Fibroblast of lung (primary cell): ENCODE measurements around the gene SLC11A2.

Experiments used
- CTCF ChIP-seq, 2 donors: IDR thresholded peaks in 1 of 2; conservative IDR thresholded peaks in 1 of 2; 1 replicate in 1 of 2; 2 replicates in 1 of 2; pipeline ENCODE4 v1.5.1; 2011 to 2012; ENCODE audit warnings: low read length in 2 of 2, control low read depth in 1 of 2, inconsistent platforms in 1 of 2, low read depth in 1 of 2, mild to moderate bottlenecking in 1 of 2
- EZH2 ChIP-seq: IDR thresholded peaks from 2 replicates; pipeline ENCODE4 v1.5.1; 2012; ENCODE audit warnings: low read length, control low read depth, mild to moderate bottlenecking; ENCODE audit errors: missing control alignments

- TF ChIP-seq CTCF (conservative IDR thresholded peaks at IDR 0.05 in 1 of 2, IDR thresholded peaks at IDR 0.05 in 1 of 2; ENCODE audit: low read depth in 1 of 2, low read length in 2 of 2) (no peak), EZH2 (no peak)
These were observed 28.9 kb upstream of the SLC11A2 start for GRCh38 chr12:51055060-51055459.
